Coronary artery (tissue), 2 donors: ENCODE data around the gene USP24.
"Not testable (repeated sequence)": the region's sequence is repeated elsewhere in the genome, so short reads cannot be mapped to it uniquely, and the experiment has no call there.

Source experiments
- DNase-seq: peaks from one replicate; pipeline ENCODE4 v3.0.0-alpha.2; 2017; ENCODE audit warnings: low spot score
- H3K27ac ChIP-seq, 2 donors: fragments of 200-600 bp; sonication (generic); one replicate each; pipeline ENCODE4 v1.5.1; 2016 to 2019
- H3K4me3 ChIP-seq: fragments of 200-600 bp; sonication (generic); 2 replicates; pipeline ENCODE4 v1.5.1; 2016; ENCODE audit warnings: mild to moderate bottlenecking, moderate library complexity
- TF ChIP-seq, protein P1 (sequence below): fragments of 200-600 bp; sonication (generic); IDR thresholded peaks from one replicate; pipeline ENCODE4 v1.5.1; 2019; ENCODE audit warnings: antibody characterized with exemption

USP24 gene

DNA sequence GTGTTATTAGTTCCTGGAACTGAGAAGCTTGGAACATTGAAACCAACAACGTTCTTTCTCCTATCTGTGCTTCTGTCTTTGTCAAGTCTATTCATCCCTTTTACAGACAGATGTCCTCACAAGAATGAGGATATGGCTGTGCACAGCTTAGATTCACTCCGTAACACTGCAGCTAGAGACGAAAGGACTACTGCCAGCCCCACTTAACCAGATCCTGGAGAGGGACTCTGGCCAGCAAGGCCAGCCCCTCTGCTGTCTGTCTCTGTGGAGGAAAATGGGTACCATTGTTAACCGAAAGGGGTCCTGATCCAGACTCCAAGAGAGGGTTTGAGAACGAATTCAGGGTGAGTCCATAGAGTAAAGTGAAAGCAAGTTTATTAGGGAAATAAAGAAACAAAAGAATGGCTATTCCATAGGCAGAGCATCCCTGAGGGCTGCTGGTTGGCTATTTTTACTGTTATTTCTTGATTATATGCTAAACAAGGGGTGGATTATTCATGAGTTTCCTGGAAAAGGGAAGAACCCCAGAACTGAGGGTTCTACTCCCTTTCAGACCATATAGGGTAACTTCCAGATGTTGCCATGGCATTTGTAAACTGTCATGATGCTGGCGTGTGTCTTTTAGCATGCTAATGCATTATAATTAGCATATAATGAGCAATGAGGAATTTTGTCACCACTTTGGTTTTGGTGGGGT lies 17.4 kb upstream of the USP24 start:
- no peak for DNase-seq
- no peak overlapping the region for H3K4me3 ChIP-seq
- no peak overlapping the region for H3K27ac ChIP-seq
- TF ChIP-seq, protein P1, sequence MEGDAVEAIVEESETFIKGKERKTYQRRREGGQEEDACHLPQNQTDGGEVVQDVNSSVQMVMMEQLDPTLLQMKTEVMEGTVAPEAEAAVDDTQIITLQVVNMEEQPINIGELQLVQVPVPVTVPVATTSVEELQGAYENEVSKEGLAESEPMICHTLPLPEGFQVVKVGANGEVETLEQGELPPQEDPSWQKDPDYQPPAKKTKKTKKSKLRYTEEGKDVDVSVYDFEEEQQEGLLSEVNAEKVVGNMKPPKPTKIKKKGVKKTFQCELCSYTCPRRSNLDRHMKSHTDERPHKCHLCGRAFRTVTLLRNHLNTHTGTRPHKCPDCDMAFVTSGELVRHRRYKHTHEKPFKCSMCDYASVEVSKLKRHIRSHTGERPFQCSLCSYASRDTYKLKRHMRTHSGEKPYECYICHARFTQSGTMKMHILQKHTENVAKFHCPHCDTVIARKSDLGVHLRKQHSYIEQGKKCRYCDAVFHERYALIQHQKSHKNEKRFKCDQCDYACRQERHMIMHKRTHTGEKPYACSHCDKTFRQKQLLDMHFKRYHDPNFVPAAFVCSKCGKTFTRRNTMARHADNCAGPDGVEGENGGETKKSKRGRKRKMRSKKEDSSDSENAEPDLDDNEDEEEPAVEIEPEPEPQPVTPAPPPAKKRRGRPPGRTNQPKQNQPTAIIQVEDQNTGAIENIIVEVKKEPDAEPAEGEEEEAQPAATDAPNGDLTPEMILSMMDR, result no peak

DNA sequence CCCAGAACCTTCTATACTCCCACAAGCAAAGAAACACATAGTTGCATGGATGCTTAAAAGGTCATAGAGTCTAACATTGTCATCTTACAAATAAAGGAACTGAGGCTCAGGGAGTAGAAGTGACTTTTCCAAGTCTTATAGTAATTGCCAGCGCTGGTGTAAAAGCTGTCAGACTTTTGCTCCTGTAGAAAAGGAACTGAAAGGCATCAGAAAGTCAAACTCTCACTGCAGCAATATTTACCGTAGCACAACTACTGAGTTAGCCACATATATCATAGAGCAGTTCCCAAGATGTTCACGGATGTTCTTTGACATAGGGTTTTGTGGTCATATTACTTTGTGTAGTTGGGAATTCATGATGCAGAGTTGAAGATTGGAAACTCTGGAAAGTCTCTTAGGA lies 16.6 kb upstream of the USP24 start:
- no peak for DNase-seq
- Histone ChIP-seq H3K4me3 (no peak overlapping the region), H3K27ac (no peak overlapping the region)
- TF ChIP-seq, protein P1, result no peak

DNA sequence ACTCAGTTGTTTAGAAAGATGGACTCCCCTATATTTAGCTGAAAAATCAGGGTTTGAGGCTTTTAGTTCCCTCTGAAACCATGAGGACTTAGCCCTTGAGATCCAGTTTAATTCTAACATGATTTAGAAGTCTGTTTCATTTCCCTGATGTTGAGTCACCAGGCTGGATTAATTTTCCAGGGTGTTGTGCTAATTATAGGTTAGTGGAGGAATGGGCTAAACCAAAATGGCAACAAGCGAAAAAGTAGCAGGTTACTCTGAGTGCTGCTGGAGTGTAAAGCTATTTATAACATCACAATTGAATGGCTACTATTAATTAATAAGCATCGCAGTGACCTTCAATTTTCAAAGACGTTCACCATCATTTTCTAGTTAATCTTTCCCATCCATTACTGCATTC lies 15.5 kb upstream of the USP24 start:
- Histone ChIP-seq H3K4me3 (no peak overlapping the region), H3K27ac (no peak overlapping the region)
- TF ChIP-seq, protein P1, result no peak
- no peak for DNase-seq

DNA sequence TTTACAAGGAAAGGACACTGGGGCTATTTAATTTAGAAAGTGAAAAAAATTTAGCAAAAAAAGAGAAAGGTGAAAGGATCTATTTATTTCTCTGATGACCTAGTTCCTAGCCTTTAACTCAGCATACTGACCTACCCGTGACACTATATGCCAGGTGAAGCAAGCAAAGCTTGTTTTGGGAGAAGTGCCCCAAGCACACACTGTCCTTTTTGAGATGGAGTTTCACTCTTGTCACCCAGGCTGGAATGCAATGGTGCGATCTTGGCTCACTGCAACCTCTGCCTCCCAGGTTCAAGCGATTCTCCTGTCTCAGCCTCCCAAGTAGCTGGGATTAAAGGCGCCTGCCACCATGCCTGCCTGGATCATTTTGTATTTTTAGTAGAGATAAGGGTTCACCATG lies 14.6 kb upstream of the USP24 start:
- not testable (repeated sequence) for H3K4me3 ChIP-seq, DNase-seq, H3K27ac ChIP-seq

DNA sequence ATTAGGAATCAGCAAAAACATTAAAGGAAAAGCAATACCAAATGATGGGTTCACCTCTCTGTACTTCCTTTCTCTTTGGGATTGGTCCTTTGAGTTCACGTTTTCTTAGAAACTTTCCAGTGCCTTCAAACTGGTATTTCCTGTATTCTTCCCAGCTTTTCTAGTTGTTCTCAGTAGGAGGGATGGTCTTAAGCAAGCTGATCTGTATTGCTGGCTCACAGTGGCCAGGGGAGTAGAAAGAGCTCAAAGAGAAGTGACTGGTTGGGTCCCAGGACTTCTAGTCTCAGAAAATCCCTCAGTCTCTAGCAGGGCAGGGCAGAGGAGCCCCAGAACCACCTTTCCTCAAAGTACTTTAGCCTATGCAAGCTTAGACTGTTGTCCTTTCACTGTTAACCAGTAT lies 10.1 kb upstream of the USP24 start:
- Histone ChIP-seq H3K27ac (no peak overlapping the region), H3K4me3 (no peak overlapping the region)
- DNase-seq, result no peak
- TF ChIP-seq, protein P1, result no peak

DNA sequence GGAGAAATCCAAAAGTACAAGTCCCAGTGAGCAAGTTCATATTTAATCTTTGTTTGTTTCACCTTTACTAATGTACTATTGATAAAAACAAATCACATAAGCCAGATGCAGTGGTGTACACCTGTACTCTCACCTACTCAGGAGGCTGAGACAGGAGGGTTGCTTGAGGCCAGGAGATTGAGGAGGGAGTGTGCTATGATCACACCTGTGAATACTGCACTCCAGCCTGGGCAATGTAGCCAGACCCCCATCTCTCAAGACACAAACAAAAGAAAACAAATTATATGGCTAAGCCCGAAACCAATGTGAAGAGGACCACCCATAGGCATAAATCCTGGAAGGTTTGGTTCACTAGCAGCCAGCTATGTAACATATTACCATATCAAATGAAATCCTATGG lies 9.6 kb upstream of the USP24 start:
- H3K4me3 ChIP-seq, result no peak overlapping the region
- no peak for DNase-seq
- TF ChIP-seq, protein P1, result no peak
- H3K27ac ChIP-seq, result no peak overlapping the region

DNA sequence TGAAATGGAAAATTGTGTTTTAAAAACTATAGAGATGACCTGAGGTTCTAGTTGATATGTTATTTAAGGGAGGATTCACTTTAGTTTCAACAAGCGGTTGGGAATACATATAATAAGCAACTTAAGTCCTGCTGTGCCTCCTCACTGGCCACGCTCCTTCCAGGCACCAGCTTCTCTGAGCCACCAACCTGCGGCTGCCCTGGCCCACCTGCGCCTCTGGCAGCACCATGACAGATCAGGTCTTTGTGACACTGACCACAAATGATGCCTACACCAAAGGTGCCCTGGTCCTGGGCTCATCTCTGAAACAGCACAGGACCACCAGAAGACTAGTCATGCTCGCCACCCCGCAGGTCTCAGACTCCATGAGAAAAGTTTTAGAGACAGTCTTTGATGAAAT lies 7.0 kb upstream of the USP24 start:
- no peak overlapping the region for H3K4me3 ChIP-seq
- TF ChIP-seq, protein P1, result no peak
- no peak for DNase-seq
- H3K27ac ChIP-seq, result no peak overlapping the region
